Caco-2 (cell line): ENCODE data around the gene ADAM12. TPM values are rescaled to one million over a fixed set of nuclear protein-coding genes. Genes with fewer than 3 reads are reported as not detected.

Experiments
- BruUV-seq: library from RNA; stranded (reverse); fragments of 400-500 nt; replicated peaks from 2 replicates; lab custom pipeline; 2021; lab: Mats Ljungman, UMichigan
- CTCF ChIA-PET: fragments of 300-600 bp; sonication (Branson Sonifier 250); formaldehyde crosslinking; loops from one replicate; lab custom pipeline; 2022; ENCODE audit warnings: antibody characterized with exemption; lab: Charles Lee
- POLR2A ChIA-PET: fragments of 300-600 bp; sonication (Branson Sonifier 250); formaldehyde crosslinking; loops from one replicate; lab custom pipeline; 2022; ENCODE audit warnings: antibody characterized with exemption; lab: Charles Lee
- DNase-seq, 2 experiments: peaks; one replicate each; pipeline versions ENCODE4 v3.0.0 to v3.0.0-alpha.2; 2020 to 2022
- H3K27me3 ChIP-seq: replicated peaks from 2 replicates; pipeline ENCODE4 v1.6.0; 2011; ENCODE audit warnings: low read length; ENCODE audit not compliant: control insufficient read depth, insufficient read depth
- H3K36me3 ChIP-seq: 2 replicates; pipeline ENCODE4 v1.5.1; 2011; ENCODE audit warnings: low read length; ENCODE audit not compliant: control insufficient read depth, insufficient read depth
- H3K4me1 ChIP-seq: fragments of 250-450 bp; sonication (Bioruptor Pico); 2 replicates; pipeline ENCODE4 v1.5.1; 2020; ENCODE audit warnings: mild to moderate bottlenecking
- H3K4me3 ChIP-seq: 2 replicates; pipeline ENCODE4 v1.5.1; 2011; ENCODE audit warnings: low read depth, mild to moderate bottlenecking, control low read depth, low read length
- H3K9me3 ChIP-seq: fragments of 250-450 bp; sonication (Bioruptor Pico); 2 replicates; pipeline ENCODE4 v1.5.1; 2020; ENCODE audit warnings: mild to moderate bottlenecking, moderate library complexity
- H3K27ac Mint-ChIP-seq: one replicate; pipeline ENCODE4 v1.8.0; 2022; ENCODE audit warnings: mixed read lengths; ENCODE audit not compliant: unreplicated experiment
- H3K27me3 Mint-ChIP-seq: one replicate; pipeline ENCODE4 v1.8.0; 2022; ENCODE audit warnings: mixed read lengths; ENCODE audit not compliant: insufficient read depth, unreplicated experiment
- H3K36me3 Mint-ChIP-seq: one replicate; pipeline ENCODE4 v1.8.0; 2022; ENCODE audit warnings: mild to moderate bottlenecking, mixed read lengths; ENCODE audit not compliant: insufficient read depth, unreplicated experiment
- H3K4me1 Mint-ChIP-seq: one replicate; pipeline ENCODE4 v1.8.0; 2022; ENCODE audit warnings: low read depth, mixed read lengths; ENCODE audit not compliant: unreplicated experiment
- H3K4me3 Mint-ChIP-seq: one replicate; pipeline ENCODE4 v1.8.0; 2022; ENCODE audit warnings: mild to moderate bottlenecking, moderate library complexity, mixed read lengths; ENCODE audit not compliant: unreplicated experiment
- H3K9me3 Mint-ChIP-seq: one replicate; pipeline ENCODE4 v1.8.0; 2022; ENCODE audit warnings: mixed read lengths; ENCODE audit not compliant: unreplicated experiment
- CTCF ChIP-seq, 2 experiments: fragments of 200-600 bp in 1 of 2; IDR thresholded peaks; 1 replicate in 1 of 2; 2 replicates in 1 of 2; pipeline versions ENCODE4 v1.5.1 to v1.8.0; 2011 to 2022; ENCODE audit warnings: antibody characterized with exemption in 1 of 2, control low read depth in 1 of 2, inconsistent platforms in 1 of 2, low read depth in 1 of 2, low read length in 1 of 2, mild to moderate bottlenecking in 1 of 2, moderate library complexity in 1 of 2; ENCODE audit not compliant: insufficient read depth in 1 of 2, severe bottlenecking in 1 of 2, unreplicated experiment in 1 of 2
- intact Hi-C: fragments of 100-400 bp; cut with micrococcal nuclease; formaldehyde crosslinking; loops from one replicate; pipeline ENCODE4 v1.10.0; 2022; ENCODE audit not compliant: unreplicated experiment
- total RNA-seq: library from RNA; stranded (reverse); gene quantifications from 2 replicates; pipeline ENCODE4 v1.2.3, GENCODE V29; 2022

ADAM12 gene
- total RNA-seq, 1 experiment from 2014 or later, result not detected

DNA sequence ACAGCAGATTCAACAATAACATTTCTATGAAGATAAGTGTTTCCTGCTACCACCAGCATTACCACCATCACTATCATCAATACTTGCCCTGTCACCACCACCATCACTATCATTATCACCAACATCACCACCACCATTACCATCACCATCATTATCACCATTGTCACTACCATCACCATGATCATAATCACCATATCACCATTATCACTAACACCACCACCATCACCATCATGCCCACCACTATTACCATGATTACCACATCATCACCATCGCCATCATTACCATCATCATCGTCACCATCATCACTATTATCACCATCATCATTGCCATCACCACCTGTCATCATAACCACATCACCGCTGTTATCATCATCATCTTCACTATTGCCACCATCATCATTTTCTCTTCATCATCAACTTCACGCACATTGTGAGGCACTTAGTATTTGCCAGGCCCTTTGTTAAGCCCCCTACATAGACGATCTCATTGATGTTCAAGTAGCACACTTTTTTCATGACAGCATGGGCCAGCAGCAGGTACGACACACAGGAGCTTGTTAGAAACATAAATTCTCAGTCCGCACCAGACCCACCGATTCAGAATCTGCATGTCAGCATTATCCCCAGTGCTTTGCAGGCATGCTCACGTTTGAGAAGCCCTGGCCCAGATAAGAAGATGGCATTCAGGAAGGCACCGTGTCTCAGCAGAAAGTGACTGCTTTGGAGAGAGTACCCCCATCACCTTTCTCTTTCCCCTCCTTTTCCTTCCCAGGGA, 161.1 kb downstream of the ADAM12 start:
- H3K9me3 Mint-ChIP-seq, result no peaks in the 10 kb centered on the region
- no TSS peak for BruUV-seq
- intact Hi-C loops, result no loop called here
- H3K9me3 ChIP-seq, result no peaks in the 10 kb centered on the region
- no peak for TF ChIP-seq CTCF (IDR thresholded peaks at IDR 0.05; ENCODE audit: insufficient read depth in 1 of 2, low read depth in 1 of 2, low read length in 1 of 2, severe bottlenecking in 1 of 2, unreplicated experiment in 1 of 2)
- H3K27me3 ChIP-seq, result peaks cover 2% of the 10 kb centered on the region
- no peaks in the 10 kb centered on the region for H3K36me3 Mint-ChIP-seq
- H3K36me3 ChIP-seq, result no peaks in the 10 kb centered on the region
- no peak overlapping the region for H3K4me3 ChIP-seq
- no peaks in the 10 kb centered on the region for H3K4me1 Mint-ChIP-seq
- H3K27ac Mint-ChIP-seq, result no peak overlapping the region
- H3K4me1 ChIP-seq, result no peaks in the 10 kb centered on the region
- no peak for DNase-seq
- H3K4me3 Mint-ChIP-seq, result no peak overlapping the region
- ChIA-PET CTCF (no interaction called here), POLR2A (no interaction called here)
- H3K27me3 Mint-ChIP-seq, result peaks cover 12% of the 10 kb centered on the region

GRCh38 chr10:126226205-126226604, 162.1 kb downstream of the ADAM12 start:
- H3K9me3 ChIP-seq, result no peaks in the 10 kb centered on the region
- H3K4me1 ChIP-seq, result no peaks in the 10 kb centered on the region
- H3K27me3 ChIP-seq, result peaks cover 2% of the 10 kb centered on the region
- POLR2A ChIA-PET, result no interaction called here
- intact Hi-C loops, result no loop called here
- no peaks in the 10 kb centered on the region for H3K36me3 ChIP-seq
- H3K27ac Mint-ChIP-seq, result no peak overlapping the region
- H3K9me3 Mint-ChIP-seq, result no peaks in the 10 kb centered on the region
- no peak for TF ChIP-seq CTCF (IDR thresholded peaks at IDR 0.05; ENCODE audit: insufficient read depth in 1 of 2, low read depth in 1 of 2, low read length in 1 of 2, severe bottlenecking in 1 of 2, unreplicated experiment in 1 of 2)
- no peak overlapping the region for H3K4me3 Mint-ChIP-seq
- H3K27me3 Mint-ChIP-seq, result peaks cover 6% of the 10 kb centered on the region
- no TSS peak for BruUV-seq
- no peaks in the 10 kb centered on the region for H3K36me3 Mint-ChIP-seq
- CTCF ChIA-PET, result no interaction called here
- no peak for DNase-seq
- no peaks in the 10 kb centered on the region for H3K4me1 Mint-ChIP-seq
- H3K4me3 ChIP-seq, result no peak overlapping the region

GRCh38 chr10:126225672-126226008, 162.6 kb downstream of the ADAM12 start:
- intact Hi-C loops, result no loop called here
- no peaks in the 10 kb centered on the region for H3K36me3 ChIP-seq
- H3K36me3 Mint-ChIP-seq, result no peaks in the 10 kb centered on the region
- no peaks in the 10 kb centered on the region for H3K4me1 Mint-ChIP-seq
- CTCF ChIA-PET, result no interaction called here
- no peak overlapping the region for H3K4me3 ChIP-seq
- POLR2A ChIA-PET, result no interaction called here
- H3K9me3 Mint-ChIP-seq, result no peaks in the 10 kb centered on the region
- H3K4me3 Mint-ChIP-seq, result no peak overlapping the region
- no TSS peak for BruUV-seq
- peaks cover 2% of the 10 kb centered on the region for H3K27me3 ChIP-seq
- H3K27ac Mint-ChIP-seq, result no peak overlapping the region
- no peaks in the 10 kb centered on the region for H3K9me3 ChIP-seq
- H3K27me3 Mint-ChIP-seq, result peaks cover 6% of the 10 kb centered on the region
- no peak for TF ChIP-seq CTCF (IDR thresholded peaks at IDR 0.05; ENCODE audit: insufficient read depth in 1 of 2, low read depth in 1 of 2, low read length in 1 of 2, severe bottlenecking in 1 of 2, unreplicated experiment in 1 of 2)
- H3K4me1 ChIP-seq, result no peaks in the 10 kb centered on the region
- DNase-seq, result no peak
